ENCODE data around the gene TOMM7.
A peak's percentile ranks its signal among the peaks of the same experiment; 100 is the strongest.

TOMM7 gene

GRCh38 chr7:22833957-22834356, 11.3 kb upstream of the TOMM7 start:
- no peak for TF ChIP-seq CTCF (IDR thresholded peaks at IDR 0.05)
- H3K4me3 ChIP-seq = peak overlapping the region; percentile 12
- peak overlapping the region in 1 of 2 donors; percentile 31 for H3K27ac ChIP-seq
- no peak for DNase-seq (ENCODE audit: low spot score)

GRCh38 chr7:22833113-22833855, 10.6 kb upstream of the TOMM7 start:
- no peak for TF ChIP-seq CTCF (IDR thresholded peaks at IDR 0.05)
- peak overlapping the region; percentile 12 for H3K4me3 ChIP-seq
- no peak for DNase-seq (ENCODE audit: low spot score)
- peak overlapping the region in 1 of 2 donors; percentile 31 for H3K27ac ChIP-seq

DNA sequence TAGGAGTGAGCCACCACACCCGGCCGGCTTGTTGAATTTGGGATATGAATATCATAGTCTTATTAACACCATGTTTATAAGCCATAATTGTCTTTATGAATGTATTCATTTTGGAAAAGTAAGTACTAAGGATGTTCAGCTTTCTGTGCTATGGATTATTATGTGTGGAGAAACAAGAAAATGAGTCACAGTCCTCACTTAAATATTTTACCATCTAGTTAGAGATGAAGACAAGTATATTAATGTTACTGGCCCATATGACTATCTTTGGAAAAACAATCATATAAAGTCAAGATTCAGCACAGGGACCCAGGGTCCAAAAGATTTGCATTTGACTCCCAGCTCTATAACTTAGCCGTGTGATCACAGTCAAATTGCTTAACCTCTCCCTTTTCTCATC, 9.8 kb upstream of the TOMM7 start:
- no peak for TF ChIP-seq CTCF (IDR thresholded peaks at IDR 0.05)
- Histone ChIP-seq H3K4me3 (no peak overlapping the region), H3K27ac (no peak overlapping the region)
- DNase-seq (ENCODE audit: low spot score) = no peak

DNA sequence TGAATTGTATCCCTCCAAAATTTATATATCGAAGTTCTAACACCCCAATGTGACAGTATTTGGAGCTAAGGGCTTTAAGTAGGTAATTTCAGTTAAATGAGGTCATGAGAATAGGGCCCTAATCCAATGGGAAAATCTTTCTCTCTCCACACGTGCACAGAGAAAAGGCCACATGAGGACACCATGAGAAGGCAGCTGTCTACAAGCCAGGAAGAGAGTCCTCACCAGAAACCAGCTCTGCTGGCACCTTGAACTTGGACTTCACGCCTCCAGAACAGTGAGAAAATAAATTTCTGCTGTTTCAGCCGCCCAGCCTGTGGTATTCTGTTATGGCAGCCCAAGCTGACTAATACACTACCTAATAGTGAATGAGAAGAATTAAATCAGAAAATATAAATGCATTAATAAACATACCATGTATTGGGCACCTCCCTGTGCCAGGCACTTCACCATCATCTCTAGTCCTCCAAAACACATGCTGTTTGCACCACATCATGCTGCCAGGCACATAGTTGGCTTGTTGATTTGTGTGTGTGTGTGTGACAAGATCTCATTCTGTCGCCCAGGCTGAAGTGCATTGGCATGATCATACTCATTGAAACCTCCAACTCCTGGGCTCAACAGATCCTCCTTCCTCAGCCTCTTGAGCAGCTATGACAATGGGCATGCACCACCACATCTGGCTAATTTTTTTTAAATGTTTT, 9.1 kb upstream of the TOMM7 start:
- DNase-seq (ENCODE audit: low spot score) = no peak
- no peak overlapping the region for H3K4me3 ChIP-seq
- H3K27ac ChIP-seq = no peak overlapping the region
- TF ChIP-seq CTCF (IDR thresholded peaks at IDR 0.05) = no peak

GRCh38 chr7:22827563-22827962, 4.9 kb upstream of the TOMM7 start:
- no peak for DNase-seq (ENCODE audit: low spot score)
- TF ChIP-seq CTCF (IDR thresholded peaks at IDR 0.05) = no peak
- H3K27ac ChIP-seq = no peak overlapping the region
- H3K4me3 ChIP-seq = no peak overlapping the region

- Histone ChIP-seq H3K4me3 (no peak overlapping the region), H3K27ac (no peak overlapping the region)
- DNase-seq (ENCODE audit: low spot score) = no peak
- no peak for TF ChIP-seq CTCF (IDR thresholded peaks at IDR 0.05)
Measured at GRCh38 chr7:22826593-22826992, 3.9 kb upstream of the TOMM7 start.

- TF ChIP-seq CTCF (IDR thresholded peaks at IDR 0.05) = no peak
- H3K27ac ChIP-seq = no peak overlapping the region
- DNase-seq (ENCODE audit: low spot score) = no peak
- no peak overlapping the region for H3K4me3 ChIP-seq
Measured at GRCh38 chr7:22824760-22825159, 2.1 kb upstream of the TOMM7 start.
